Measurements from ENCODE around the gene PHLPP2. TPM values are rescaled to one million over a fixed set of nuclear protein-coding genes. Genes with fewer than 3 reads are reported as not detected.
A peak's percentile ranks its signal among the peaks of the same experiment; 100 is the strongest.

Gene PHLPP2
- 6.9 and 9.7 TPM in 2 replicates for total RNA-seq
- 12.4 and 13.2 TPM in 2 replicates for polyA plus RNA-seq
- polyA plus RNA-seq (2012), result 6.3 and 6.6 TPM in 2 replicates
- polyA minus RNA-seq (ENCODE audit: low replicate concordance), result 18.2 and 26.9 TPM in 2 replicates

GRCh38 chr16:71724320-71724751 lies at the start of gene PHLPP2:
TSS of gene PHLPP2 (minus strand) at chr16:71724701. CDS start at chr16:71714795, 9,906 bp downstream.
- H3K4me2 ChIP-seq (ENCODE audit: extremely low read depth, insufficient read depth, low read length), result peak within 1 kb of the TSS; percentile 65
- TF ChIP-seq CTCF (conservative IDR thresholded peaks at IDR 0.05 in 1 of 2, IDR thresholded peaks at IDR 0.05 in 1 of 2; ENCODE audit: low read depth in 1 of 2, low read length in 2 of 2), result no peak
- TF ChIP-seq EZH2 (IDR thresholded peaks at IDR 0.05; ENCODE audit: low read length, missing control alignments), result no peak
- peak within 1 kb of the TSS; percentile 38 to 89 (median 60) for H3K4me3 ChIP-seq (replicated peaks in 1 of 4; ENCODE audit: control extremely low read depth in 1 of 4, insufficient read depth in 1 of 4, low read depth in 3 of 4, low read length in 4 of 4)
- H3K79me2 ChIP-seq (ENCODE audit: control insufficient read depth, insufficient read depth, low read length), result peaks cover 20% of the 10 kb centered on the region
- H3K27me3 ChIP-seq (ENCODE audit: control insufficient read depth, insufficient read depth, low read length), result no peaks in the 10 kb centered on the region
- no peaks in the 10 kb centered on the region for H3K9me3 ChIP-seq (ENCODE audit: control insufficient read depth, insufficient read depth, low read depth, low read length)
- peak within 1 kb of the TSS; percentile 79 for H3K9ac ChIP-seq (ENCODE audit: insufficient read depth, low read length)
- no peak for DNase-seq (ENCODE audit: low read depth in 2 of 2)
- no peaks in the 10 kb centered on the region for H3K36me3 ChIP-seq (ENCODE audit: control insufficient read depth, insufficient read depth, low read length)
- H3K27ac ChIP-seq (ENCODE audit: insufficient read depth, low read length), result peak within 1 kb of the TSS; percentile 58
- no peaks in the 10 kb centered on the region for H3K4me1 ChIP-seq (ENCODE audit: control insufficient read depth, extremely low read depth, insufficient read depth, low read length)
- no peaks in the 10 kb centered on the region for H4K20me1 ChIP-seq (ENCODE audit: control insufficient read depth, extremely low read depth, insufficient read depth, low read length)
- H2AFZ ChIP-seq (ENCODE audit: low read length), result peak within 1 kb of the TSS; percentile 31

GRCh38 chr16:71771571-71771970 lies 47.1 kb upstream of the PHLPP2 start:
- H3K79me2 ChIP-seq (ENCODE audit: control insufficient read depth, insufficient read depth, low read length), result peaks cover 3% of the 10 kb centered on the region
- TF ChIP-seq CTCF (conservative IDR thresholded peaks at IDR 0.05 in 1 of 2, IDR thresholded peaks at IDR 0.05 in 1 of 2; ENCODE audit: low read depth in 1 of 2, low read length in 2 of 2) (no peak), EZH2 (IDR thresholded peaks at IDR 0.05; ENCODE audit: low read length, missing control alignments) (no peak)
- peaks cover 2% of the 10 kb centered on the region for H3K36me3 ChIP-seq (ENCODE audit: control insufficient read depth, insufficient read depth, low read length)
- no peaks in the 10 kb centered on the region for H4K20me1 ChIP-seq (ENCODE audit: control insufficient read depth, extremely low read depth, insufficient read depth, low read length)
- H3K27me3 ChIP-seq (ENCODE audit: control insufficient read depth, insufficient read depth, low read length), result no peaks in the 10 kb centered on the region
- no peaks in the 10 kb centered on the region for H3K4me1 ChIP-seq (ENCODE audit: control insufficient read depth, extremely low read depth, insufficient read depth, low read length)
- H3K9me3 ChIP-seq (ENCODE audit: control insufficient read depth, insufficient read depth, low read depth, low read length), result no peaks in the 10 kb centered on the region
- DNase-seq (ENCODE audit: low read depth in 2 of 2), result no peak
- H3K9ac ChIP-seq (ENCODE audit: insufficient read depth, low read length), result no peak overlapping the region
- no peak overlapping the region for H2AFZ ChIP-seq (ENCODE audit: low read length)
- H3K4me2 ChIP-seq (ENCODE audit: extremely low read depth, insufficient read depth, low read length), result no peak overlapping the region
- no peak overlapping the region for H3K4me3 ChIP-seq (replicated peaks in 1 of 4; ENCODE audit: control extremely low read depth in 1 of 4, insufficient read depth in 1 of 4, low read depth in 3 of 4, low read length in 4 of 4)
- H3K27ac ChIP-seq (ENCODE audit: insufficient read depth, low read length), result no peak overlapping the region

- TF ChIP-seq EZH2 (IDR thresholded peaks at IDR 0.05; ENCODE audit: low read length, missing control alignments) (no peak), CTCF (conservative IDR thresholded peaks at IDR 0.05 in 1 of 2, IDR thresholded peaks at IDR 0.05 in 1 of 2; ENCODE audit: low read depth in 1 of 2, low read length in 2 of 2) (no peak)
- H3K27me3 ChIP-seq (ENCODE audit: control insufficient read depth, insufficient read depth, low read length), result no peaks in the 10 kb centered on the region
- H3K27ac ChIP-seq (ENCODE audit: insufficient read depth, low read length), result no peak overlapping the region
- H3K9me3 ChIP-seq (ENCODE audit: control insufficient read depth, insufficient read depth, low read depth, low read length), result no peaks in the 10 kb centered on the region
- H3K9ac ChIP-seq (ENCODE audit: insufficient read depth, low read length), result no peak overlapping the region
- no peak overlapping the region for H2AFZ ChIP-seq (ENCODE audit: low read length)
- H3K4me1 ChIP-seq (ENCODE audit: control insufficient read depth, extremely low read depth, insufficient read depth, low read length), result no peaks in the 10 kb centered on the region
- no peaks in the 10 kb centered on the region for H4K20me1 ChIP-seq (ENCODE audit: control insufficient read depth, extremely low read depth, insufficient read depth, low read length)
- no peak overlapping the region for H3K4me3 ChIP-seq (replicated peaks in 1 of 4; ENCODE audit: control extremely low read depth in 1 of 4, insufficient read depth in 1 of 4, low read depth in 3 of 4, low read length in 4 of 4)
- H3K4me2 ChIP-seq (ENCODE audit: extremely low read depth, insufficient read depth, low read length), result no peak overlapping the region
- DNase-seq (ENCODE audit: low read depth in 2 of 2), result no peak
- H3K36me3 ChIP-seq (ENCODE audit: control insufficient read depth, insufficient read depth, low read length), result peaks cover 2% of the 10 kb centered on the region
- no peaks in the 10 kb centered on the region for H3K79me2 ChIP-seq (ENCODE audit: control insufficient read depth, insufficient read depth, low read length)
These were observed 44.7 kb upstream of the PHLPP2 start for GRCh38 chr16:71769222-71769621.
